Peyer's patch (tissue), 4 donors: ENCODE results near the gene PLD1. TPM values are rescaled to one million over a fixed set of nuclear protein-coding genes. Genes with fewer than 3 reads are reported as not detected.

Source experiments
- DNase-seq, 3 donors: peaks; one replicate each; pipeline ENCODE4 v3.0.0-alpha.2; 2017 to 2019
- H3K27ac ChIP-seq, 4 donors: fragments of 200-600 bp; sonication (generic); one replicate each; pipeline ENCODE4 v1.5.1; 2016 to 2019
- H3K27me3 ChIP-seq, 2 donors: fragments of 200-600 bp; sonication (generic); one replicate each; pipeline ENCODE4 v1.5.1; 2019
- H3K36me3 ChIP-seq, 3 donors: fragments of 200-600 bp; sonication (generic); one replicate each; pipeline ENCODE4 v1.5.1; 2016 to 2019
- H3K4me1 ChIP-seq, 4 donors: fragments of 200-600 bp; sonication (generic); one replicate each; pipeline ENCODE4 v1.5.1; 2016 to 2019
- H3K4me3 ChIP-seq, 4 donors: fragments of 200-600 bp; sonication (generic); 1 replicate in 3 of 4; 2 replicates in 1 of 4; pipeline ENCODE4 v1.5.1; 2016 to 2019; ENCODE audit warnings: mild to moderate bottlenecking in 1 of 4
- H3K9me3 ChIP-seq, 4 donors: fragments of 200-600 bp; sonication (generic); one replicate each; pipeline ENCODE4 v1.5.1; 2016 to 2019; ENCODE audit warnings: mild to moderate bottlenecking in 1 of 4
- POLR2A ChIP-seq, 2 donors: fragments of 450-650 bp; IDR thresholded peaks; one replicate each; pipeline ENCODE4 v1.5.1; 2017; ENCODE audit warnings: antibody characterized with exemption in 2 of 2, mild to moderate bottlenecking in 2 of 2, moderate library complexity in 2 of 2
- total RNA-seq, 4 donors: library from RNA; depleted of rRNA; stranded (reverse); fragments of >200 nt; gene quantifications; one replicate each; pipeline ENCODE4 v1.1.0, GENCODE V29; 2016
- TF ChIP-seq, protein P1 (sequence below), 6 experiments: fragments of 450-650 bp in 4 of 6; fragments of 200-600 bp in 2 of 6; sonication (generic) in 1 of 6; IDR thresholded peaks; one replicate each; pipeline ENCODE4 v1.5.1; 2017 to 2019; ENCODE audit warnings: antibody characterized with exemption in 6 of 6, mild to moderate bottlenecking in 3 of 6, moderate library complexity in 1 of 6

Gene PLD1
- total RNA-seq, 4 donors from 2014 or later: 120 to 218 (median 187) TPM

- H3K4me1 ChIP-seq: no peaks in the 10 kb centered on the region
- peaks cover 0 to 73% (median 0%) of the 10 kb centered on the region in 3 donors for H3K36me3 ChIP-seq
- H3K4me3 ChIP-seq: no peak overlapping the region
- no peak for DNase-seq
- H3K9me3 ChIP-seq: no peaks in the 10 kb centered on the region
- no peak overlapping the region for H3K27ac ChIP-seq
- TF ChIP-seq POLR2A (IDR thresholded peaks at IDR 0.05): no peak
- TF ChIP-seq, protein P1, sequence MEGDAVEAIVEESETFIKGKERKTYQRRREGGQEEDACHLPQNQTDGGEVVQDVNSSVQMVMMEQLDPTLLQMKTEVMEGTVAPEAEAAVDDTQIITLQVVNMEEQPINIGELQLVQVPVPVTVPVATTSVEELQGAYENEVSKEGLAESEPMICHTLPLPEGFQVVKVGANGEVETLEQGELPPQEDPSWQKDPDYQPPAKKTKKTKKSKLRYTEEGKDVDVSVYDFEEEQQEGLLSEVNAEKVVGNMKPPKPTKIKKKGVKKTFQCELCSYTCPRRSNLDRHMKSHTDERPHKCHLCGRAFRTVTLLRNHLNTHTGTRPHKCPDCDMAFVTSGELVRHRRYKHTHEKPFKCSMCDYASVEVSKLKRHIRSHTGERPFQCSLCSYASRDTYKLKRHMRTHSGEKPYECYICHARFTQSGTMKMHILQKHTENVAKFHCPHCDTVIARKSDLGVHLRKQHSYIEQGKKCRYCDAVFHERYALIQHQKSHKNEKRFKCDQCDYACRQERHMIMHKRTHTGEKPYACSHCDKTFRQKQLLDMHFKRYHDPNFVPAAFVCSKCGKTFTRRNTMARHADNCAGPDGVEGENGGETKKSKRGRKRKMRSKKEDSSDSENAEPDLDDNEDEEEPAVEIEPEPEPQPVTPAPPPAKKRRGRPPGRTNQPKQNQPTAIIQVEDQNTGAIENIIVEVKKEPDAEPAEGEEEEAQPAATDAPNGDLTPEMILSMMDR (IDR thresholded peaks at IDR 0.05): no peak
- H3K27me3 ChIP-seq: no peaks in the 10 kb centered on the region
Measured at GRCh38 chr3:171615281-171615680, 195.0 kb downstream of the PLD1 start.

DNA sequence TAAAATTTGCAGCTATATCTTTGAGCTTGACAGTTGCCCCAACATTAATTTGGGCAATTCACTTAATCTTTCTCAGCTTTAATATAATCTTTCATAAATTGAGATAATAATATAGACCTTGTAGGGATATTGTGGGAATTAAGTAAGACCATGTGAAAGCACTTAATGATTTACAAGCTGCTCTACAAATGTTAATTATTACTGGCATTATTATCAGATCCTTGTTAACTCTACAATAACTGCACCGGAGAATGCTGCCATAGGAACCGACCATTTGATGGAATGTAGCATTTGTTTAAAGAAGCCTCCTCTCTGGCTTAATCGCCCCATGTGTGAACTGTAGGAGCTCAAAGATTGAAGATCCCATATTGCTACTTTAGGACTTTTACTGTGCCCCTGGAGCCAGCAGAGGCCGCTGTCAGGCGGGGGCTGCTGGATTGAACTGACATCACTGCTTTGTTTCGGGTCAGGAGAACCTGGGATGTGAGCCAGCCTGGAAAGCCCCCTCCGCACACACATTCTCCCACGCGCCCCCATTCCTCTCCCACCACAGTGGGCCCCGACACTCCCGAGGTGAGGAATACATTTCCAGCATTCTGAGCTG is 195.9 kb downstream of the PLD1 start:
- DNase-seq: no peak
- TF ChIP-seq POLR2A (IDR thresholded peaks at IDR 0.05): no peak
- TF ChIP-seq, protein P1 (IDR thresholded peaks at IDR 0.05): peak in 1 of 6 experiments; percentile 4
- no peak overlapping the region for H3K4me3 ChIP-seq
- no peaks in the 10 kb centered on the region for H3K9me3 ChIP-seq
- no peaks in the 10 kb centered on the region for H3K27me3 ChIP-seq
- H3K36me3 ChIP-seq: peaks cover 0 to 64% (median 0%) of the 10 kb centered on the region in 3 donors
- H3K27ac ChIP-seq: no peak overlapping the region
- no peaks in the 10 kb centered on the region for H3K4me1 ChIP-seq

- no peak overlapping the region for H3K27ac ChIP-seq
- DNase-seq: no peak
- TF ChIP-seq POLR2A (IDR thresholded peaks at IDR 0.05): no peak
- TF ChIP-seq, protein P1 (IDR thresholded peaks at IDR 0.05): no peak
- no peaks in the 10 kb centered on the region for H3K9me3 ChIP-seq
- no peaks in the 10 kb centered on the region for H3K27me3 ChIP-seq
- no peak overlapping the region for H3K4me3 ChIP-seq
- peaks cover 0 to 55% (median 0%) of the 10 kb centered on the region in 3 donors for H3K36me3 ChIP-seq
- H3K4me1 ChIP-seq: no peaks in the 10 kb centered on the region
Measured at GRCh38 chr3:171607452-171607851, 202.8 kb downstream of the PLD1 start.

DNA sequence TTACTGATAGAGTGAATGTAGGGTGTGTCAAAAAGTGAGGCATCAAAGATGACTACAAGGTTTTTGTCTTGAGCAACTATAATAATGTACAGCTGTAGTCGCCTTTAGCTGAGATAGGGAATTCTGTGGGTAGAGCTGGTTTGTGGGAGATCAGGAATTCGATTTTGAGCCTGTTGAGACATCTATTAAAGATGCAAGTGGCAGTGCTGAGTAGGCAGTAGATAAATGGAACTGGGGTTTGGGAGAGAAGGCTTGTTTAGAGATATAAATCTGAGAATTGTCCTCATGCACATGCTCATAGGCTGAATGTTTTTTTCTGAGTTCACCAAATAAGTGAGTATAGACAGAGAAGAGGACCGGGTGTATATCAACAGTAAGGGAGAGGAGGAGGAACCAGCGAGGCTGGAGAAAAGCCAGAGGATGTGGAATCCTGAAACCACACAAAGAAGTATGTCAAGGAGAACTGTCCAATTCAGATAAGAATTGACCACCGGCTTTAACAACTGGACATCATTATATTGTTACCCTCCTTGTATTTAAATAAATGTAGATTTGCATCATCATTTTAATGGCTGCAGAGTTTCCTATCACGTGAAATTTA is 204.0 kb downstream of the PLD1 start:
- Histone ChIP-seq H3K4me1 (no peaks in the 10 kb centered on the region), H3K27ac (no peak overlapping the region), H3K4me3 (no peak overlapping the region), H3K27me3 (no peaks in the 10 kb centered on the region), H3K9me3 (no peaks in the 10 kb centered on the region), H3K36me3 (peaks cover 0 to 54% (median 0%) of the 10 kb centered on the region in 3 donors)
- DNase-seq: no peak
- no peak for TF ChIP-seq POLR2A (IDR thresholded peaks at IDR 0.05)
- TF ChIP-seq, protein P1 (IDR thresholded peaks at IDR 0.05): no peak

- no peak for DNase-seq
- no peak for TF ChIP-seq POLR2A (IDR thresholded peaks at IDR 0.05)
- TF ChIP-seq, protein P1 (IDR thresholded peaks at IDR 0.05): no peak
- peaks cover 0 to 50% (median 0%) of the 10 kb centered on the region in 3 donors for H3K36me3 ChIP-seq
- H3K4me3 ChIP-seq: no peak overlapping the region
- H3K27me3 ChIP-seq: no peaks in the 10 kb centered on the region
- H3K4me1 ChIP-seq: no peaks in the 10 kb centered on the region
- H3K9me3 ChIP-seq: no peaks in the 10 kb centered on the region
- H3K27ac ChIP-seq: no peak overlapping the region
Measured at GRCh38 chr3:171604370-171604769, 205.9 kb downstream of the PLD1 start.
